RPMI7951 (cell line): ENCODE measurements around the gene ZNF692. TPM values are rescaled to one million over a fixed set of nuclear protein-coding genes. Genes with fewer than 3 reads are reported as not detected.
"Not testable (repeated sequence)": the region's sequence is repeated elsewhere in the genome, so short reads cannot be mapped to it uniquely, and the experiment has no call there.

ENCODE experiments used
- DNase-seq: peaks from one replicate; pipeline ENCODE4 v3.0.0-alpha.2; 2012; ENCODE audit warnings: low read depth
- total RNA-seq: library from RNA; depleted of rRNA; stranded (reverse); fragments of >200 nt; shearing (Covaris generic); gene quantifications from 2 replicates; pipeline ENCODE4 v1.2.3, GENCODE V29; 2014; rRNA removed

ZNF692 gene
- total RNA-seq, 1 experiment from 2014 or later: 14.8 TPM

DNA sequence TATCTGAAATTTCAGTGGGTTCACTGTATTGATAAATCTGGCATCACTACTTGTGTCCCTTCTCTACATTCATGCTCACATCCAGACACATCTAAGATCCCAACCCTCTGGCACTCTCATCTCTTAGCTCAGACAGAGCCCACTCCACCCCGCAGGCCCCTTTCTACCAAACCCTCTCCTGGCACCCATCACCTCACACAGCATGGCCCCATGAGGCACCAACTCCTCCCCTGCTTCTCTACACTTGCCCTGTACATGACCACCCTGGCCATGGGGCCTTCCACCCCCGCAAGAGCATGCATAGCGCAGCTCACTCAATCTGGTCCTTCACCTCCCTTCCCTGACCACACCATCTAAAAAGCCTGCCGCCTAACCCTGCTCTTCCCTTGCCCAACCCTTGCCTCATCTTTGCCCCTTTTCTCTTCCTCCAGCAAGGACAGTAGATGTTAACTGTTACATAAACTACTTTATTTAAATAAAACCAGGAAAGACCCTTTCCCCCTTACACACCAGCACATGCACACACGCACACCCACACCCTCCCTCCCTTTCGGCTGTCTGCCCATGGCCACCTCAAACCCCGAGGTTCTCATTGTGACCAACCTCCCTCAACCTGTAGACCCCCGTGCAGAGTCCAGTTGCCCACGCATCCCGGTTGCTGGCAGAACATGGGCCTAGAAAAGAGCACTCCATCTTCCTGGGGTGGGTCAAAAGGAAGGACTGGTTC is 48.7 kb downstream of the ZNF692 start:
- DNase-seq: no peak

- no peak for DNase-seq
Observed at GRCh38 chr1:248808876-248809275, 50.0 kb downstream of the ZNF692 start.

GRCh38 chr1:248807067-248807737 is 51.7 kb downstream of the ZNF692 start:
- DNase-seq: peak; percentile 43

GRCh38 chr1:248805876-248806275 is 53.0 kb downstream of the ZNF692 start:
- DNase-seq: no peak

DNA sequence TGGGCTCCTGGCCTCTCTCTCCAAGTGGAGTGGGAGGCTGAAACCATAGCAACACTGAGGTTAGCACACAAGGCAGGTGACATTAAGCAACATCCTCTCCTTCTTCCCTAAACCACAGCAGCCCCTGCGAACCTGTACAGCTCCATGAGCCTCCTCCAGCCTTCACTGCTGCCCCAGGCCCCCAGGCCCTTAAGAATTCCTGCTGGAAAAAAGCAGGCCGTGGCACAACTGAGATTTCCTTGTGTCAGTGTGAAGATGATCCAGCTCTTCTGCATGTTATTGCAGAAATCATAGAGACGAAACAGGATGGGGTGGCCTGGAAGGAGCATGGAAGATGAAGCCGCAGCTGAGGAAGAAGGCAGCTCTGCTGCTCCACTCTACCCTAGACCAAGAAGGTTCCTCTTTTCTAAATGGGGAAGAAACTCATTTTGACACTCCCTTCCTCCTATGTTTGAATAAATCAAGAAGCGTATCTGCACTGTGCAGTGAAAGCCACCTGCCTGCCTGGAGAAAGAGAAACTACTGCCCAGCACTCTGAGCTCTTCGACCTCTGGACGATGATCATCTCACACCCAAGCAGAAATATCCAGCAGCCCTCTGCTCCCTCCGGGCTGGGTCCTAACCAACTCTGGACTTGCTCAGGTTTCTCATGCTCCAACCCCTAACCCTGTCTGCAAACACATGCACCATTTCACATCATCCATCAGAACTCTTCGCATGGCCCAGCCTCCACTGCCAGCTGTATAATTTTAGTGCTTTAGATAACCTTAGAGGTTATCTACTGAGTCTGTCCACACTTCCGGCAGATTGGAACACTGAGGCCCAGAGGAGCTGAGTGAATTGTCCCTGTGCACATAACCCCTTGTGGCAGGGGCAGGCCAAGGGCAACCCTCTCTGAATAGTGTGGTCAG is 53.9 kb downstream of the ZNF692 start:
- DNase-seq: no peak

DNA sequence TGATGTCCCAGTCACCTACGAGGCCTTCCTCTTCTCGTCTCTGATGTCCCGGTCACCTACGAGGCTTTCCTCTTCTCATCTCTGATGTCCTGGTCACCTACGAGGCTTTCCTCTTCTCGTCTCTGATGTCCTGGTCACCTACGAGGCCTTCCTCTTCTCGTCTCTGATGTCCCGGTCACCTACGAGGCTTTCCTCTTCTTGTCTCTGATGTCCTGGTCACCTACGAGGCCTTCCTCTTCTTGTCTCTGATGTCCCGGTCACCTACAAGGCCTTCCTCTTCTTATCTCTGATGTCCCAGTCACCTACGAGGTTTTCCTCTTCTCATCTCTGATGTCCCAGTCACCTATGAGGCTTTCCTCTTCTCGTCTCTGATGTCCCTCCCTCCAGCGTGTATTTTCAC is 55.4 kb downstream of the ZNF692 start:
- DNase-seq: not testable (repeated sequence)

- DNase-seq: no peak
Observed at GRCh38 chr1:248802454-248802853, 56.4 kb downstream of the ZNF692 start.

GRCh38 chr1:248800459-248800858 is 58.4 kb downstream of the ZNF692 start:
- no peak for DNase-seq

Other genes starting within 250 kb of the ZNF692 start
- not detected in 2 replicates for gene OR2T11, start 224.0 kb downstream of the ZNF692 start, total RNA-seq
- gene OR2T35, start 213.8 kb downstream of the ZNF692 start, total RNA-seq: not detected in 2 replicates
- not detected in 2 replicates for gene OR2T27, start 203.6 kb downstream of the ZNF692 start, total RNA-seq
- not detected in 2 replicates for gene OR14I1, start 156.3 kb downstream of the ZNF692 start, total RNA-seq
- 1.4 and 2.1 TPM in 2 replicates for gene LYPD8, start 103.3 kb downstream of the ZNF692 start, total RNA-seq
- 13.3 and 18.6 TPM in 2 replicates for gene SH3BP5L, start 33.2 kb downstream of the ZNF692 start, total RNA-seq
- gene ZNF672, start 20.9 kb downstream of the ZNF692 start, total RNA-seq: 13.4 and 13.8 TPM in 2 replicates
- 6.2 TPM in 2 replicates for gene PGBD2, start 47.1 kb upstream of the ZNF692 start, total RNA-seq